NCI-H2227 (cell line): Measurements from ENCODE around the gene UBE2M.

Experiments
- DNase-seq: peaks from one replicate; lab custom pipeline; 2025; ENCODE audit not compliant: unreplicated experiment; lab: John Stamatoyannopoulos, UW

UBE2M gene

DNA sequence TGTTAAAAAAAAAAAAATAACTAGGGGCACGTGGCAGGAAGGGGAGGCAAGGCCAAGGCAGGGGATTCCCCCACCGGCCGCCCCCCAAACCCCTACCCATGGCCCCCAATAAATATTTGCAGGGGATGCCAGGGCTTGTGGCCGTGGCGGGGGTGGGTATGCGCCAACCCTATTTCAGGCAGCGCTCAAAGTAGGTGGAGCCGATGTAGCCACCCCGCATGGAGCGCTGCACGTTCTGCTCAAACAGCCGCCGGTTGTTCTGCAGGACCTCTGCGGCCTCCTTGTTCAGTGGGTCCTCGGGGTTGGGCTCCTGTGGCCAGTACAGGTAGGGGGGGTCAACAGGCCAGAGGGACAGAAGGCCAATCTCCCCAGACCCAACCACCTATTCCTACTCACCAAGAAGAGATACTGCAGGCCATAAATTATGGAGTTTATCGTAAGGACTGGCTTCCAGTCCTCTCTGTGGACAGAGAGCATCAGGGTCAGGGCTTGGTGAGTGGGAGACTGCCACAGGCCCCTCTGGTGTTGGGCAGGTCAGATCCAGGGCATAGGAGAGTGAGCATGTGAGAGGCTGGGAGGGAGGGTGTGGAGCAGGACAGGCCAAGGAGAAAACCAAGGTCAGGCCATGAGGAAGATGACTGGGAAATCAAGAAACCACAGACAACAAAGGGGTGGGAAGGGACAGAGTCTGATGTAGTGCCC is 2.3 kb downstream of the UBE2M start:
- DNase-seq, result no peak

DNA sequence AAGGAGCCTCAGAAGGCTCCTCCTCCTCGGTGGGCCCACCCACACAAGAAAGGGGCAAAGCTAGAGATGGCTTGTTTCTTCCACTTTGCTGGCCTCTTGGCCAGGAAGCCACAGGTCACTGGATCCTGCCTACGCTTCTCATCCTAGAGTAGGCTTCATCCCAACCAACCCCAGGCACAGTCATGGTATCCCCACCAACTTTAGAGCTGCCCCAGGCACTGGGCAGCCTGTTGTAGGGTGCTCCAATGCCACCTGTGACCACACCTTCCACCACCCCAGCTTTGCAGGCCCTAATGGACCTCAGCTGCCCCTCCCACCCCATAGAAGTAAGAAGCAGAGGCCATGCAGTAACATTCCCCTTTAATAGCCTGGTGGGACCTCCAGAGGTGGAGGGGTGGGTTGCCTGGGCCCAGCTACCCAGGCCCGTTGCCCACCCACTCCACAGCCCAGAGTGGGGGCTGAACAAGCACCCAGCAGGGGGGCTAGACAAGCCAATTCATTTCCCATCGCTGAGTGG is 3.0 kb downstream of the UBE2M start:
- DNase-seq, result no peak

GRCh38 chr19:58554494-58555368 is 3.7 kb downstream of the UBE2M start, which contains the start of gene CHMP2A:
Gene CHMP2A (minus strand): TSS chr19:58555105. CDS start chr19:58554212, 893 bp downstream.
- no peak for DNase-seq

GRCh38 chr19:58553799-58554493 is 4.5 kb downstream of the UBE2M start:
- DNase-seq, result no peak

- DNase-seq, result no peak
These were observed 5.8 kb downstream of the UBE2M start for GRCh38 chr19:58552655-58553054.

DNA sequence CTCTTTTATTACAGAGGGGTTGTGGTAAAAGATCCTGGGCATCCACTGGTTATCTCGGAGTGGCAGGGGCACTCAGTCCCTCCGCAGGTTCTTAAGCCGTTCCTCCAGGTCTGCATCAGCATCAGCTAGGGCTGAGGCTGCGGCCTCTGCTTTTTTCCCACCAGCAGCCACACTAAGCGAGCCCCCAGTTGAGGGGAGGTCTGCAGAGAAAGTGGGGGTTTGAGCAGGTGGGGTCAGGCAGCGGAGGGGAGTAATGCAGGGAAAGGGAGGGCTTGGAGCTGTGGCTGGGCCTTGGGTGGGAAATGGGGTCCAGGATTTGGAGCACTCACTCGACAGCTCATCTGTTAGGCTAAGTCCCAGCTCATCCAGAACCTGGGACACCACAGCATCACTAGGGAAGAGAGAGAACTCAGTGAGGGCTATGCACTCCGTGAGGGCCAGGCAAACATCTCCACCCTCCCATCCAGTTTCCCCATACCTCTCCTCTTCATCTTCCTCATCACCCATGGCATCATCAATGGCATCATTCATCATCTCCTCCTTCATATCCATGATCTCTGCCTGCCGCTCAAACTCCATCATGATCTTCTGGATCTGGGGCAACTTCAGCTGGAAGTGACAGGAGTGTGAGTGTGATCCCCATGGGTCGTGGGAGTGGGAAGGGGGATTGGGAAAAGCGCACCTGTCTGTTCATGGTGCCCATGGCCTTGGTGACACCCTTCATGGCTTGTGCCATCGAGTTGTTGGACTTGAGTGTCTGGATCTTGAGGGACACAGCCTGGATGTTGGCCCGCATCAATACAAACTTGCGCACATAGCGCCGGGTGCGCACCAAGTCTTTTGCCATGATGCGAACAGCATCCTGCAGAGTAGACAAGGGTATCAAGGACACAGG is 6.6 kb downstream of the UBE2M start:
- no peak for DNase-seq

DNA sequence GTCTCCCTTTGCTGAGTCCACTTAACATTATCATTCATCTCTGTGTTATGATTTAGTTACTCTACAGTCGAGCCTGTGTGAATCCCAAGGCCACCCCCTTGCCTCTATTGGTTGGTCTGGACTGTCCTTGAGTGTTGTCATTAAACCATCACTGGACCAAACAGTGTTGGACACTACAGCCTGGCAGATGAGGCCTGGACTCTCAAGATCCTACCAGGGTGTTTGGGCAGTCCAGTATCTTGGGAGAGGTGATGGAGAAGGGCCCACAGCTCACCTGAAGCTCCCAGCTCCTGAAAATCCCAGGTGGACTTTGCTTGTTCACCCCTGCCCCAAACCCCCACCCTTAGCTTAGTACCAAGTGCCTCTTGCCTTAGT is 7.3 kb downstream of the UBE2M start:
- DNase-seq, result no peak

DNA sequence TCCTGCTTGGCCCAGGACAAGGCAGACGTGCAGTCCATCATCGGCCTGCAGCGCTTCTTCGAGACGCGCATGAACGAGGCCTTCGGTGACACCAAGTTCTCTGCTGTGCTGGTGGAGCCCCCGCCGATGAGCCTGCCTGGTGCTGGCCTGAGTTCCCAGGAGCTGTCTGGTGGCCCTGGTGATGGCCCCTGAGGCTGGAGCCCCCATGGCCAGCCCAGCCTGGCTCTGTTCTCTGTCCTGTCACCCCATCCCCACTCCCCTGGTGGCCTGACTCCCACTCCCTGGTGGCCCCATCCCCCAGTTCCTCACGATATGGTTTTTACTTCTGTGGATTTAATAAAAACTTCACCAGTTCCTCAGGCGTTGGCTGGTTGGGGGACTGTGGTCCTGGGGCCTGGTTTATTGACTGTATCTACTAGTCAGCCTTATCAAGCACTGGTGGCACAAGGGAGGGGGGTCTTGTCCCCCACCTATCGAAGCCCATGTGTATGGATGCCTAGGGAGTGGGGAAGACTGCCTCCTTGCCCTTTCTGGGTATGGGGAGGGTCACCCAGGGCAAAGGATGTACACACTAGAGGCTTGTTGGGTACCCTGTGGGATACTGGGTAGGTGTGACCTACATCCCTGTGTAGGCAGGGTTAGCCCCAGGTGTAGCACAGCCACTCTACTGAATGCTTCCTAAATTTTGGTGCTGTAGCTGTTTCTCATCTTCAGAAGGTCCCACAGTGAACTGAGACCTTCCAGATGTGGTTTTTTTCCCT is 7.9 kb downstream of the UBE2M start:
- no peak for DNase-seq

DNA sequence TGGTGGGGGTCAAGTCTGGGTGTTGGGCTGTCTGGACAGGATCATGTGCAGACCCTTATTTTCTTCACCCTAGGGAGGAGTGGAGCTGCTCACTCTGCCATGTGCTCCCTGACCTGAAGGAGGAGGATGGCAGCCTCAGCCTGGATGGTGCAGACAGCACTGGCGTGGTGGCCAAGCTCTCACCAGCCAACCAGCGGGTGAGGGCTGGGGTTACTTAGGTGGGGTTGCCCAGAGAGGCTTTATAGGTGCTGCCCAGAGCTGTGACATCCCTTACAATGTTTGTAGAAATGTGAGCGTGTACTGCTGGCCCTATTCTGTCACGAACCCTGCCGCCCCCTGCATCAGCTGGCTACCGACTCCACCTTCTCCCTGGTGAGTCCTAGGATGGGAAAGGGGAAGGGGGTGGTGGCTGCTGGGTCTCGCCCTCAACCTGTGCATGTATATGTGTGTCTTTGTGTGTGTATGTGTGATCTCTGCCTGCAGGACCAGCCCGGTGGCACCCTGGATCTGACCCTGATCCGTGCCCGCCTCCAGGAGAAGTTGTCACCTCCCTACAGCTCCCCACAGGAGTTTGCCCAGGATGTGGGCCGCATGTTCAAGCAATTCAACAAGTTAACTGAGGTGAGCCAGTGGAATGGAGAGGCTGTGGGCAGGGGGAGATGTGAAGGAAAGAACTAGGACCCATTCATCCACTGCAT is 8.6 kb downstream of the UBE2M start:
- DNase-seq, result no peak

- DNase-seq, result no peak
These were observed 9.3 kb downstream of the UBE2M start for GRCh38 chr19:58548859-58549663.

- no peak for DNase-seq
These were observed 10.8 kb downstream of the UBE2M start for GRCh38 chr19:58547323-58548312.

GRCh38 chr19:58546019-58546530 is 12.3 kb downstream of the UBE2M start:
- no peak for DNase-seq

GRCh38 chr19:58545286-58546018 is 13.0 kb downstream of the UBE2M start:
- no peak for DNase-seq

DNA sequence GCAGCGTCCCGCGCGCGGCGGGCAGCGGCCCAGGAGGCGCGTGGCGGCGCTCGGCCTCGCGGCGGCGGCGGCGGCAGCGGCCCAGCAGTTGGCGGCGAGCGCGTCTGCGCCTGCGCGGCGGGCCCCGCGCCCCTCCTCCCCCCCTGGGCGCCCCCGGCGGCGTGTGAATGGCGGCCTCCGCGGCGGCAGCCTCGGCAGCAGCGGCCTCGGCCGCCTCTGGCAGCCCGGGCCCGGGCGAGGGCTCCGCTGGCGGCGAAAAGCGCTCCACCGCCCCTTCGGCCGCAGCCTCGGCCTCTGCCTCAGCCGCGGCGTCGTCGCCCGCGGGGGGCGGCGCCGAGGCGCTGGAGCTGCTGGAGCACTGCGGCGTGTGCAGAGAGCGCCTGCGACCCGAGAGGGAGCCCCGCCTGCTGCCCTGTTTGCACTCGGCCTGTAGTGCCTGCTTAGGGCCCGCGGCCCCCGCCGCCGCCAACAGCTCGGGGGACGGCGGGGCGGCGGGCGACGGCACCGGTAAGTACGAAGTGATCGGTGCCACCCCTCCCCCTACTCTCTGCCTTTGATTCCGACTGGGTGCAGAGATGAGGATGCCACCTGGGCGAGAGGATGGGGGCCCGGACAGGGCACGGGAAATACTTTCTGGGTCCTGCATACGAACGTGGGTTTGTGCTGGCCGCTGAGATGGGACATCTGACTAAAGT is 13.7 kb downstream of the UBE2M start:
- no peak for DNase-seq

- no peak for DNase-seq
These were observed 14.4 kb downstream of the UBE2M start, which contains the start of gene TRIM28 for GRCh38 chr19:58543826-58544590. Gene TRIM28 (plus strand): TSS chr19:58544064. CDS start chr19:58544758, 694 bp downstream.
